HTR-8/SVneo (cell line): ENCODE data around the gene SLFN13.
A peak's percentile ranks its signal among the peaks of the same experiment; 100 is the strongest.
"Not testable (repeated sequence)": the region's sequence is repeated elsewhere in the genome, so short reads cannot be mapped to it uniquely, and the experiment has no call there.

ENCODE experiments used
- DNase-seq: peaks from one replicate; pipeline ENCODE4 v3.0.0; 2011; ENCODE audit warnings: low spot score, mixed read lengths; ENCODE audit not compliant: insufficient read length
- FAIRE-seq: peaks from 2 replicates; lab custom pipeline; 2011; peaks lifted over from hg19 to GRCh38; lab: Jason Lieb, UNC

SLFN13 gene

GRCh38 chr17:35438433-35438832 is 10.1 kb downstream of the SLFN13 start:
- DNase-seq = no peak
- FAIRE-seq = no peak

- FAIRE-seq = peak; percentile 93
- peak; percentile 95 for DNase-seq
Observed at GRCh38 chr17:35433075-35433894, 15.3 kb downstream of the SLFN13 start.

- DNase-seq (peak; percentile 76), FAIRE-seq (peak; percentile 80)
Observed at GRCh38 chr17:35432176-35433074, 16.1 kb downstream of the SLFN13 start, which contains the start of gene SLFN12. SLFN12 (minus strand) TSS chr17:35432500; CDS start chr17:35423028, 9,472 bp downstream.

GRCh38 chr17:35429702-35430101 is 18.9 kb downstream of the SLFN13 start:
- DNase-seq (no peak), FAIRE-seq (no peak)

GRCh38 chr17:35428229-35428628 is 20.3 kb downstream of the SLFN13 start:
- no peak for DNase-seq
- FAIRE-seq = no peak

- no peak for DNase-seq
- no peak for FAIRE-seq
Observed at GRCh38 chr17:35423761-35424160, 24.8 kb downstream of the SLFN13 start.

GRCh38 chr17:35421069-35421468 is 27.5 kb downstream of the SLFN13 start:
- not testable (repeated sequence) for FAIRE-seq

GRCh38 chr17:35416659-35417058 is 31.9 kb downstream of the SLFN13 start:
- no peak for FAIRE-seq
- DNase-seq = no peak

More at GRCh38 chr17:35421069-35421468, 27.5 kb downstream of the SLFN13 start:
- not testable (repeated sequence) for DNase-seq

GRCh38 chr17:35414707-35415106 is 33.9 kb downstream of the SLFN13 start:
- DNase-seq, FAIRE-seq: not testable (repeated sequence)

- DNase-seq (no peak), FAIRE-seq (no peak)
Observed at GRCh38 chr17:35414247-35414646, 34.3 kb downstream of the SLFN13 start.

GRCh38 chr17:35407531-35407930 is 41.0 kb downstream of the SLFN13 start:
- FAIRE-seq (no peak), DNase-seq (no peak)

GRCh38 chr17:35406568-35406967 is 42.0 kb downstream of the SLFN13 start:
- FAIRE-seq = no peak
- DNase-seq = no peak

GRCh38 chr17:35404360-35404759 is 44.2 kb downstream of the SLFN13 start:
- no peak for FAIRE-seq
- no peak for DNase-seq

- DNase-seq, FAIRE-seq: not testable (repeated sequence)
Observed at GRCh38 chr17:35393783-35394182, 54.8 kb downstream of the SLFN13 start.

GRCh38 chr17:35390663-35391062 is 57.9 kb downstream of the SLFN13 start:
- DNase-seq (no peak), FAIRE-seq (no peak)

GRCh38 chr17:35390156-35390555 is 58.4 kb downstream of the SLFN13 start:
- FAIRE-seq (no peak), DNase-seq (no peak)

GRCh38 chr17:35387496-35387895 is 61.1 kb downstream of the SLFN13 start:
- DNase-seq (no peak), FAIRE-seq (no peak)
